Lower leg skin (tissue), 4 donors: Measurements from ENCODE around the gene NLRP3. TPM values are rescaled to one million over a fixed set of nuclear protein-coding genes. Genes with fewer than 3 reads are reported as not detected.
"Not testable (repeated sequence)": the region's sequence is repeated elsewhere in the genome, so short reads cannot be mapped to it uniquely, and the experiment has no call there.

Source experiments
- DNase-seq, 2 donors: peaks; one replicate each; pipeline ENCODE4 v3.0.0-alpha.2; 2019; ENCODE audit warnings: low spot score in 2 of 2
- H3K4me3 ChIP-seq: fragments of 200-600 bp; sonication (generic); 2 replicates; pipeline ENCODE4 v1.5.1; 2017; ENCODE audit warnings: mild to moderate bottlenecking, low read depth; ENCODE audit not compliant: poor library complexity, severe bottlenecking
- CTCF ChIP-seq, 3 donors: fragments of 450-650 bp; IDR thresholded peaks; one replicate each; pipeline ENCODE4 v1.5.1; 2016; ENCODE audit warnings: antibody characterized with exemption in 3 of 3, mild to moderate bottlenecking in 3 of 3, moderate library complexity in 2 of 3
- POLR2A ChIP-seq, 2 donors: fragments of 450-650 bp; IDR thresholded peaks; one replicate each; pipeline ENCODE4 v1.6.1; 2016 to 2017; ENCODE audit warnings: antibody characterized with exemption in 2 of 2, mild to moderate bottlenecking in 1 of 2, moderate library complexity in 1 of 2
- WGBS, 2 donors: methylation state at CpG; one replicate each; pipeline ENCODE4 v1.1.5; 2018; 5-methylcytosine and 5-hydroxymethylcytosine counted together
- intact Hi-C: fragments of 100-400 bp; cut with DNase I; formaldehyde crosslinking; loops from one replicate; pipeline ENCODE4 v1.15.0; 2023; ENCODE audit warnings: low total_unique reads
- total RNA-seq, 4 donors: library from RNA; depleted of rRNA; stranded (reverse); fragments of >200 nt; gene quantifications; one replicate each; pipeline ENCODE4 v1.1.0, GENCODE V29; 2016

NLRP3 gene
- total RNA-seq, 4 donors from 2014 or later = 0.13 to 1.2 (median 0.32) TPM

- no peak for DNase-seq
- 50 to 57% methylated on average over 5 of the region's 5 CpGs for WGBS, 2 donors
- H3K4me3 ChIP-seq = no peak overlapping the region
- intact Hi-C loops = no loop called here
- TF ChIP-seq POLR2A (IDR thresholded peaks at IDR 0.05) (no peak), CTCF (IDR thresholded peaks at IDR 0.05) (no peak)
These were observed 28.4 kb upstream of the NLRP3 start for GRCh38 chr1:247387565-247387964.

- H3K4me3 ChIP-seq = no peak overlapping the region
- TF ChIP-seq CTCF (IDR thresholded peaks at IDR 0.05) = no peak
- no peak for TF ChIP-seq POLR2A (IDR thresholded peaks at IDR 0.05)
- 8 to 10% methylated on average over 13 of the region's 13 CpGs for WGBS, 2 donors
- intact Hi-C loops = loop anchor here (10.0 kb wide), 1 partner anchor 105 kb away; no protein-coding TSS in a partner anchor
- peak; percentile 60 to 94 for DNase-seq
These were observed 25.7 kb upstream of the NLRP3 start for GRCh38 chr1:247390116-247390791.

DNA sequence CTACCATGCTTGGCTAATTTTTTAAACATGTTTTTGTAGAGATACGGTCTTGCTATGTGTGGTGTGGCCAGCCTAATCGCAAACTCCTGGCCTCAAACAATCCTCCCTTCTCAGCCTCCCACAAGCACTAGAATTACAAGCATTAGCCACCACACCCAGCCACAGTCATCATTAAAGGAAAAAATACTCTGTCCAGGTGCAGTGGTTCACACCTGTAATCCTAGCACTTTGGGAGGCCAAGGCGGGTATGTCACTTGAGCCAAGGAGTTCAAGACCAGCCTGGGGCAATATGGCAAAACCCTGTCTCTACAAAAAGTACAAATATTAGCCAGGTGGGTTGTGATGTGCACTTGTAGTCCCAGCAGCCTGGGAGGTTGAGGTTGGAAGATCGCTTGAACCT lies 25.0 kb upstream of the NLRP3 start:
- WGBS, 2 donors = 94 to 95% methylated on average over 4 of the region's 4 CpGs
- TF ChIP-seq CTCF (IDR thresholded peaks at IDR 0.05) (no peak), POLR2A (IDR thresholded peaks at IDR 0.05) (no peak)
- intact Hi-C loops = loop anchor here (10.0 kb wide), 1 partner anchor 104 kb away; no protein-coding TSS in a partner anchor
- no peak overlapping the region for H3K4me3 ChIP-seq
- DNase-seq = no peak

DNA sequence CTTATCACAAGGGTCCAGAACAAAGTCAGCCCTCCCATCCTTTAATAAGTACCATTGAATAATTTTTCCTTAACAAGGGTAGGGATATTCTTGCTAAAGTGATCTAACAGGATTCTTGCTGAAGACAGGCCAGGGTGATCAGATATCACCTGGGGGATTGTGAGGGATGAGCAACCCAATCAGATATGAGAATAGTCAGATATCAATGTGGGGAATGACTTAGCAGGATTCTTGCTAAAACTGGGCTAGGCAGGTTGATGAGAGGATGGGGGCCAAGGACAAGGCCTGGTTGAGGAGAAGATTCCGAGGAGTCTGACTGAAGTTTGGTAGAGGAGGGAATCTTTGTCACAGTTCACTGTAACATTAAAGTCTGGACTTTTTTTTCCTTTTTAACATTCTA lies 23.9 kb upstream of the NLRP3 start:
- 90 to 97% methylated on average over 1 of the region's 1 CpG for WGBS, 2 donors
- intact Hi-C loops = loop anchor here (10.0 kb wide), 1 partner anchor 103 kb away; no protein-coding TSS in a partner anchor
- no peak for DNase-seq
- TF ChIP-seq CTCF (IDR thresholded peaks at IDR 0.05) (no peak), POLR2A (IDR thresholded peaks at IDR 0.05) (no peak)
- no peak overlapping the region for H3K4me3 ChIP-seq

- DNase-seq = peak in 1 of 2 donors; percentile 32
- intact Hi-C loops = loop anchor here (10.0 kb wide), 1 partner anchor 100 kb away; no protein-coding TSS in a partner anchor
- 69 to 77% methylated on average over 8 of the region's 8 CpGs for WGBS, 2 donors
- H3K4me3 ChIP-seq = not testable (repeated sequence)
These were observed 20.9 kb upstream of the NLRP3 start for GRCh38 chr1:247395075-247395474.

- DNase-seq = no peak
- TF ChIP-seq POLR2A (IDR thresholded peaks at IDR 0.05) (no peak), CTCF (IDR thresholded peaks at IDR 0.05) (no peak)
- H3K4me3 ChIP-seq = no peak overlapping the region
- intact Hi-C loops = no loop called here
- 29 to 46% methylated on average over 3 of the region's 3 CpGs for WGBS, 2 donors
These were observed 15.3 kb upstream of the NLRP3 start for GRCh38 chr1:247400685-247401084.
